ENCODE measurements around the gene SLC16A9.
"Not testable (repeated sequence)": the region's sequence is repeated elsewhere in the genome, so short reads cannot be mapped to it uniquely, and the experiment has no call there.

Gene SLC16A9, protein sequence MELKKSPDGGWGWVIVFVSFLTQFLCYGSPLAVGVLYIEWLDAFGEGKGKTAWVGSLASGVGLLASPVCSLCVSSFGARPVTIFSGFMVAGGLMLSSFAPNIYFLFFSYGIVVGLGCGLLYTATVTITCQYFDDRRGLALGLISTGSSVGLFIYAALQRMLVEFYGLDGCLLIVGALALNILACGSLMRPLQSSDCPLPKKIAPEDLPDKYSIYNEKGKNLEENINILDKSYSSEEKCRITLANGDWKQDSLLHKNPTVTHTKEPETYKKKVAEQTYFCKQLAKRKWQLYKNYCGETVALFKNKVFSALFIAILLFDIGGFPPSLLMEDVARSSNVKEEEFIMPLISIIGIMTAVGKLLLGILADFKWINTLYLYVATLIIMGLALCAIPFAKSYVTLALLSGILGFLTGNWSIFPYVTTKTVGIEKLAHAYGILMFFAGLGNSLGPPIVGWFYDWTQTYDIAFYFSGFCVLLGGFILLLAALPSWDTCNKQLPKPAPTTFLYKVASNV

DNA sequence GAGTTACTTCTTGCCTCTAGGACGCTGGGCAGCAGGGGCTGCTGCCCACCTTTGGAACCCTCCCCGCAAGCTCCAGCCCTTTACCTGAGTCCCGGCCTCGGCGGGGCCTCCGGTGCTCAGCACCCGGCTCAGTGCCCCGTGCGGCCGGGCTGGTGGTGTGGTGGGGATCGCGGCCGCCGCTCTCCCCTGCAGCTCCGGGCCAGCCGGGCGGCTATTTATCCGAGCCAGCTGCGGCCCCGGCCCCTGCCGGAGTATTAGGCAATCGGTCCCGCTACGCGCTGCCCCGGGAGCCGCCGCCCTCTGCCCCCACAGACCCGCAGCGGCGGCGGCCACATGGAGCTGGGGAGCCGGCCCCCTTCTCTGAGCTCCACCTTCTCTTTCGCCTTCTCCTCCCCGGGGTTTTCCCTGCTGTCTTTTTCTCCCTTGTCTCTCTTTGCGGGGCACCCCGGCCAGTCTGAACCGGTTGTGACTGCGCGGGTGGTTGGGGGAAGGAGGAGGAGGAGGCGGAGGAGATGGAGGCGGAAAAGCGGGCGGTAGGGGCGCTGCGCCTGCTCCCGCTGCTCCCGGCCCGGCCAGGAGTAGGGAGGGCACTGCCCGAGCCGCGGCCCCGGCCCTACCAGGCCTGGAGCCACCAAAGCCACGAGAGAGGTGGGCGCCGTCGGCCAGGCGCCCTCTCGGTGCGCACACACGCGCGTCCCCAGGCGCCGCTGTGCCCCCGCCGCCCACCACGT, at the start of gene SLC16A9:
SLC16A9 (minus strand) TSS at position 456 of the 731 bp plus-strand sequence. CDS start 25,559 bp downstream, outside the sequence.
- DNase-seq = no peak

DNA sequence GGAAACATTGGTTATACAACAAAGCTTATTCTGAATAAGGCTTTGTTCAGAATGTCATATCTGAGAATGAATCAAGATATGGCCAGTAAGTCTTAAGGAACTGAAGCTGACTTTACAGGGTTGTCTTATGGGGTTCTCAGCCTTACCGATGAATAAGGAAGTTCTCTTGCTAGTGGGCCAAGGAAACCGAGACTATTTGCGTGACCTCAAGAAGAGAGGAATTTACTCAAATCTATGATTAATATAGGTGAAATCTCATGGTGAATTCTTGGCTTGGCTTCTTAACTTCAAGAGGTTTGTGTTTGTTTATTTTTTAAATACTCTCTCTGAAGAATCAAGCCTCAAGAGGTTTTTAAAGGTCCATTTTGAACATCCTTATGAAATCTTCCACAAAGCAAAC, 48.3 kb upstream of the SLC16A9 start:
- DNase-seq = no peak

DNA sequence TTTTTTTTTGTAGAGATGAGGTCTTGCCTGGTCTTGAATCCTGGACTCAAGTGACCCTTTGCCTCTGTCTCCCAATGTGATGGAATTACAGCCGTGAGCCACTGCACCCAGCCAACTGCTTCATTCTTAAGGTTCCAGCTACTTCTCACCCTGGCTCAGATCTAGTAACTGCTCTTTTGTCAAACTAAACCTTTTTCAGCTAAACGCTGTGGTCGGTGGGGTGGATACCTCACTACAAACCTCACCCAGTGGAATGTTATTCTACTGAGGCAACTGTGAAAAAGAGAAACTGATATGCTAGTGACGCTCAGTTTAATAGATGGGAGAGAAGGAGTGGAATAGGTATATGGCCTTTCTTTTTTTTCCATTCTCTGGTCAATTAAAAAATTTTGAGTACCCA, 45.3 kb upstream of the SLC16A9 start:
- no peak for DNase-seq

DNA sequence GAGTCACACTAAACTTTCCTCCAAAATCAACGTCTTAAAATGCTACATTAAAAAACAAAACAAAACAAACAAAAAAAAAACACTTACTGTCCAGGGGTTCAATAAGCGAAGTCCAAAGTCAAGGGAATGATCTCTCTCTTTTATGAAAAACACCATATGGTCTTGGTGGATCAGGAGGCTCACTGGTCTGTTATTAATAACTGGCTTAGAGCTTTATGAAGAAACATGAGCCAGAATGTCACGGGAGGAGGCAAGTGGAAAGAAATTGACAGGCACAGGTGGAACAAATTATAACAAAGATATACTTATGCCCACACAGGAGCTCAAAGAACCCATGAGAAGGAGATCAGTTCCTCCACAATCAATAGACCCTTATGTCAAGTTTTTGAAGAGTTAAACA, 43.6 kb upstream of the SLC16A9 start, which contains the start of gene MRLN:
MRLN (minus strand) TSS at position 189 of the 400 bp plus-strand sequence.
- DNase-seq = no peak

DNA sequence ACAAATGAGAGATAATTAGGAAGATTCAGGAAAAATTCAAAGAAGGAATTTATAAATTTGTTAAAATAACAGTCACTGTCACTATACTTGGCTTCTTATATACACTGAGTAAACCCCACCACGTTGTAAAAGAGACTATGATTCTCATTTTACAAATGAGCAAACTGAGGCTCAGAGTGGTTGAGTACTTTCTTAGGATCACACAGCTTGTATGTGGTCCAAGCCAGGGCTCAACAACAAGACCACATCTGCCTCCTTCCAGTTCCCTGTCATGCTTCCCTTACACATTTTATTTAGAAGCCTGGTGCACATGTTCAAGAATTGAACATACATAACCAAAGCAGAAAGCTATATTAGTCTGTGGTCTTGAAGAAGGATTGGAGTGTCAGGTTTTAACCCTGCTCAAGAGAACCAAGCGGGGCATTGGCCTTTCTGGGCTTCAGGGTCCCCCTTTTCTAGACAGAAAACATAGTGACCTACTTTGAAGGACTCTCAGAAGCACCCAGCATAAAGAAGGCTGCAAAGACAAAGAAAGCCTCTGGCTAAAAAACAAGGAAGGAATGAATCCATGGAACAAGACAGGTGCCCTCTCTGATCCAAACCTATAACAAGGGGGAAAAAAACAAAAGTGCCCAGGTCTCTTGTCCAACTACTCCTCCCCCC, 42.8 kb upstream of the SLC16A9 start:
- DNase-seq = no peak

DNA sequence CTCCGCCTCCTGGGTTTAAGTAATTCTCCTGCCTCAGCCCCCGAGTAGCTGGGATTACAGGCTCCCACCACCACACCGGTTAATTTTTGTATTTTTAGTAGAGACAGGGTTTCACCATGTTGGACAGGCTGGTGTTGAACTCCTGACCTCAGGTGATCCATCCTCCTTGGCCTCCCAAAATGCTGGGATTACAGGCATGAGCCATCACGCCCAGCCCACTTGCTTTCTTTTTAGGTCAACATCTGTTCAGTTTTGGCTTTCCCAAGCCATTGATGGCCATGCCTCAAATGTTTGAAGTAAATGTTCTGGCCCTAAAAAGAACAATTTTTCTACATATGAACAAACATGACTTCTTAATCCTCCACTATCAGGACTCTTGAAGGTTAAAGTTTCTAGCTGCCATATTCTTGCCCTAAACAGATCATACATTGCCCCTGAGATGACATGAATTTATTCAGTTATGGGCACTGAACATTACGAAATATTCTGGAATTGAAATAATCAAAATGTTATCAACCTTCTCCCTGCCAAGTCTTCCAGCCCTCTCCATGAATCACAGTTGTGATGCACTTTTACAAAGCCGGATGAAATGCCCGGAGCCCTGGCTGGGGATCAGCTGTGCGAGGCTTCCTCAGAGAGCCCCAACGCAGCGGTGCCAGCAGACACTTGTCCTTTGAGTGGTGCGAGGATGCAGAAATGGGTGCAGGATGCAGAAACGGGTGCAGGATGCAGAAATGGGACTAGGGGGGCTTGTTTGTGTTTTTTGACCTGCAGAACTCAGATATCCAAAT, 40.7 kb upstream of the SLC16A9 start:
- no peak for DNase-seq

DNA sequence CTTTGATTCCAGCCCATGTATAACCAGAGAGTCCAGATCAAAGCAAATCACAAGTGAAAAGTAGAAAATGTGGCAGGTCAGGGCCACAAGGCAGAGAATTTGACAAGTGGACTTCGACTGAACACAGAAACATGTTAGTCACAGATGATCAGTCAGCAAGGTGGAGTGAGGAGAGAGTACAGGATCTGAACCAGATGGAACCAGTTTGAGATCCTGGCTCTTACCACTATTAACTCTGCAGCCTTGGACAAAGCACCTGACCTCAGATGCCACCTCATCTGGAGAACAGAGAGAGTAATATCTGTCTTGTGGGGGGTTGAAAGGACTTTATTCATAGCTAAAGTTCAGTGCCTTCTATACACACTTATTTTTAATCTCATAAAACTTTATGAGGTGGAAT, 39.2 kb upstream of the SLC16A9 start:
- DNase-seq = no peak

DNA sequence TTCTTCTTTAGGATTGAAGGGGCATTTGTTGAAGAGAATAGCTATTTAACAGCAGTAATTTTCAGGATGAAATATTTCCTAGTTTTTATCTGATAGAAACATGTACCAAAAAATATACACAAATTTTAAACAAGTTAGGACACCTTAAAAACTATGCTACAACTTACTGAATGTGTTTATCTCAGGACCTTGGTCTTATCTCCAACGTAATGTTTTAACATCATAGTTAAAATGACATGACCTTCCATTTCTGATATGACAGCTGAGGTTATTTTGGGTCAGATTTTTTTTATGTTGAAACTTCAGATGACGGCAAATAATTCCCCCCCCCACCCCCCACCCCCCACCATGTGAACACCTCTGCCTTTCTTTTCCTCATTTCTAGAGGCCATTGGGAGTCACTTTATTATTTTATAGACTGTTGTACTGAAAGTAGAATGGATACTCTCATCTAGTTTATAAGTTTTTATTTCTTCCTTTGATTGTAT, 35.6 kb upstream of the SLC16A9 start:
- DNase-seq = no peak

DNA sequence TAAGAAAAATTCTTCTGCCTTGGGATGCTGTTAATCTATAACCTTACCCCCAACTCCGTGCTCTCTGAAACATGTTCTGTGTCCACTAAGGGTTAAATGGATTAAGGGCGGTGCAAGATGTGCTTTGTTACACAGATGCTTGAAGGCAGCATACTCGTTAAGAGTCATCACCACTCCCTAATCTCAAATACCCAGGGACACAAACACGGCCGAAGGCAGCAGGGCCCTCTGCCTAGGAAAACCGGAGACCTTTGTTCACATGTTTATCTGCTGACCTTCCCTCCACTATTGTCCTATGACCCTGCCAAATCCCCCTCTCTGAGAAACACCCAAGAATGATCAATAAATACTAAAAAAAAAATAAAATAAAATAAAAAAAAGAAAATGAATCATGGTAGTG, 35.1 kb upstream of the SLC16A9 start:
- DNase-seq = not testable (repeated sequence)

DNA sequence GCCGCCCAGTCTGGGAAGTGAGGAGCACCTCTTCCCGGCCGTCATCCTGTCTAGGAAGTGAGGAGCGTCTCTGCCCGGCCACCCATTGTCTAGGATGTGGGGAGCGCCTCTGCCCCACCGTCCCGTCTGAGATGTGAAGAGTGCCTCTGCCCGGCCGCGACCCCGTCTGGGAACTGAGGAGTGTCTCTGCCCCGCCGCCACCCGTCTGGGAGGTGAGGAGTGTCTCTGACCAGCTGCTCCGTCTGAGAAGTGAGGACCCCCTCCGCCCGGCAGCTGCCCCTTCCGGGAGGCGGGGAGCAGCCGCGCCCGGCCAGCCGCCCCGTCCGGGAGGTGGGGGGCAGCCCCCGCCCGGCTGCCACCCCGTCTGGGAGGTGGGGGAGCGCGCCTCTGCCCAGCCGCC, 34.5 kb upstream of the SLC16A9 start:
- DNase-seq = not testable (repeated sequence)

DNA sequence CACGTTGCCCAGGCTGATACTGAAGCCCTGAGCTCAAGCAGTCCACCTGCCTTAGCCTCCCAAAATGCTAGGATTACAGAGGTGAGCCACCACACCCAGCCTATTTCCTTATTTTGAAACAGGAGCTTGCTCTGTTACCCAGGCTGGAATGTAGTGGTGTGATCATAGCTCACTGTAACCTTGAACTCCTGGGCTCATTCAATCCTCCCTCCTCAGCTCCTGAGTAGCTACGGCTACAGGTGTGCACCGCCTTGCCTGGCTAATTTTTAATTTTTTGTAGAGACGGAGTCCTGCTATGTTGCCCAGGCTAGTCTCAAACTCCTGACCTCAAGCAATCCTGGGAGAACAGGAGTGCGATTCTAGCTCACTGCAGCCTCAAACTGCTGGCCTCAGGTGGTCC, 31.9 kb upstream of the SLC16A9 start:
- no peak for DNase-seq

DNA sequence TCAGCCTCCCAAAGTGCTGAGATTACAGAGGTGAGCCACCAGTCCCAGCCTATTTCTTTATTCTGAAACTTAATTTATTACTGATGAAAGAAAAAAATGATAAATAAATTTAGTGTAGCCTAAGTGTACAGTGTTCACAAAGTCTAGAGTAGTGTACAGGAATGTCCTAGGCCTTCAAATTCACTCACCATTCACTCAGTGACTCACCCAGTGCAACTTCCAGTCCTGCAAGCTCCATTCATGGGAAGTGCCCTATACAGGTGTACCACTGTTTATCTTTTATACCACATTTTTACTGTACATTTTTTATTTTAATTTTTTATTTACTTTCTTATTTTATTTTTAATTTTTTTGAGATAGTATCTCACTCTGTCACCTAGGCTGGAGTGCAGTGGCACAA, 31.4 kb upstream of the SLC16A9 start:
- DNase-seq = no peak

DNA sequence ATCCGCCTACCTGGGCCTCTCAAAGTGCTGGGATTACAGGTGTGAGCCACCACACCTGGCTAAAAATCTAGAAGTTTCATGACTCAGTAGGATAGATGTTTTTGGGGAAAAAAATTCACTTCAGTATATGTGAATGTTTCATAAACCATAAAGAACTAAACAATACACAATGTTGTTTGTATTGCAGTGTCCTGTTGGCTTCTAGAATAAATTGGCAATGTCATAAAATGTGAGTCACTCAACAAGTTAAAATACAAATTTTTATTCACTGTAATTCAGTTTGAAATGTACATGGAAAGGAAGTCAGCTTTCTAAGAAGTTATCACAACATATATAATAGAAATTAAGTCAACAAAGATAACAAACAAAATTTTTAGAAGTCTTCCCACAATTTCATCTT, 27.1 kb upstream of the SLC16A9 start:
- no peak for DNase-seq

DNA sequence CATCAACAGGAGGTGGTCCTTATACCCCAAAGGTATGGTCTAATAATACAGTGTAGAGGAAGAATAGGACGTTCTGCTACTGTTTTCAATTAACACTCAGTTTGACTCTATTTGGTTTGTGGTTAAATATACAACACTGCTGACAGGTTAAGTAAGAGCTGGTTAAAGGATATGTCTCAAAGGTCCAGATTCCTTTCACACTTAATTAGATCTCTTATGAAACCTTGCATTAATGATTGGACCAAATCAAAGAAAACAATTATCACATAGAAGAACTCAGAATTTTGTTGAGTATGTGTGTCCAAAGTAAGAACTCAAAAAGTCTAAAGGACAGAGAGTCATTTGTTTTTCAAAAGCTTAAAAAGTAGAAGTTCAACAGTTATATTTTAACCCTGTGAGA, 25.6 kb upstream of the SLC16A9 start:
- no peak for DNase-seq

DNA sequence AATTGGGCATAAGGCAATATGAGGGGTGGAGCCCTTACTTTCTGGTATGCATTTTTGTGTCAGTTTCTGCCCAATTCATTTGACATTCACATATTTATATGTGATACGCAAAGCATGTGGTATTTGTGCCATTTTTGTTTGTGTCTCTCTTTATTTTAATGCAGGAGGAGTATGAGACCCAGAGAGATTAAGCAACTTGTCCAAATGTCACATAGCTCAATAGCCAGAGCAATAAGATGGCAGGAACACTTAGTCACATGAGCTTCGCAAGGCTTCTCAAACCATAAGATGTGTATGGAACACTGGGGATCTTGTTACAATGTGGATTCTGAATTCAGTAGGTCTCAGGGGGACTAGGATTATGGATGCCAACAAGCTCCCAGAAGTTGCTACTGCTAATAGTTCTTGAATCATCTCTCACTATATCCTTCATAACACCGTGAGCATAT, 24.4 kb upstream of the SLC16A9 start:
- DNase-seq = no peak

DNA sequence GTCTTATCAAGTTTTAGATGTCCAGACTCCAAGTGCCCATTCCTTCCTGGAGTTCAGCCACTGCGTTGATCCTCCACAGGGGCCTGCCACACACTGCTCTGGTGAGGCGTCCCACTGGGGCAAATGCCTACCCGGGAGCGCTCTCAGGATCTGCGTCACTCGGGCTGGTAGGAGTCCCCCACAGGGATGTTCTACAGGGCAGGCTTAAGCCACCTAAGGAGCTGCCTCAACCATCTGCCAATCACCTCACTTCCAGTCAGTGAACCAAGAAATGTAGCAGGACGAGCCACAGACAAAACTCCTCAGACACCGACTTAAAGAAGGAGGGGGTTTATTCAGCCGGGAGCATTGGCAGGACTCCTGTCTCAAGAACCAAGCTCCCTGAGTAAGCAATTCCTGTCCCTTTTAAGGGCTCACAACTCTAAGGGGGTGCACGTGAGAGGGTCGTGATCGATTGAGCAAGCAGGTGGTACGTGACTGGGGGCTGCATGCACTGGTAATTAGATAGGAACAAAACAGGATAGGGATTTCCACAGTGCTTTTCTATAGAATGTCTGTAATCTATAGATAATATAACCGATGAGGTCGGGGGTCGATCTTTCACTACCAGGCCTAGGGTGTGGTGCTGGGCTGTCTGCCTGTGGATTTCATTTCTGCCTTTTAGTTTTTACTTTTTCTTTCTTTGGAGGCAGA, 23.8 kb upstream of the SLC16A9 start:
- DNase-seq = not testable (repeated sequence)

DNA sequence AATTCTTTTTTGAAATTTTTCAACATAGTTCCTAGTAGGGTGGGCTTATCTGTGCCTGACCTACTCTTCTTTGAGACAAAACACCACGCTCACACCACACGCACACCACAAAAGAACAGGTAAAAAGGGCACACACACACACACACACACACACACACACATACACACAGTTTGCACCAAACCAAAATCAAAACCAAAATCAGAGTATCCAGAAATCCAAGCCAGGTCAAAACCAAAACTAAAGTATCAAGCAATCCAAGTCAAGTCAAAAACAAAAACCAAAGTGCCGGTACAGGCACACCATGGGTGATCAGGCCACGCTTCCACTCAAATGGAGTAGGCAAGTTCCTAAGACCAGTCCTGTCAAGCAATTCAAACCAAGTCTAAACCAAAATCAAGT, 23.2 kb upstream of the SLC16A9 start:
- not testable (repeated sequence) for DNase-seq

DNA sequence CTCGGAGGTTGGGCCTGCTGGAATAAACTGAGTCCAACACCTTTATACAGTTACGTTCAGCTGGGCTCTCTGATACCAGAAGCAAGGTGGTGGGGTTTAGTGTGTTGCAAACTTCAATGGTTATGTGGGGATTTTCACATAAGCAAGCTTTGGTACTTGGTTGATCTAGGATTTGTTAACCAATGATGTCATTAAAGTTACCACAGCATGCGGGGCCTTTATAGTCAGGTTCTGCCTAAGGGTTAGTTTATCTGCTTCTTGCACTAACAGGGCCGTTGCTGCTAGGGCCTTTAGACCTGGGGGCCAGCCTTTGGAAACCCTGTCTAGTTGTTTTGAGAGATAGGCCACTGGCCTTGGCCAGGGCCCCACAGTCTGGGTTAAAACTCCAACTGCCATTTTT, 19.5 kb upstream of the SLC16A9 start:
- not testable (repeated sequence) for DNase-seq

DNA sequence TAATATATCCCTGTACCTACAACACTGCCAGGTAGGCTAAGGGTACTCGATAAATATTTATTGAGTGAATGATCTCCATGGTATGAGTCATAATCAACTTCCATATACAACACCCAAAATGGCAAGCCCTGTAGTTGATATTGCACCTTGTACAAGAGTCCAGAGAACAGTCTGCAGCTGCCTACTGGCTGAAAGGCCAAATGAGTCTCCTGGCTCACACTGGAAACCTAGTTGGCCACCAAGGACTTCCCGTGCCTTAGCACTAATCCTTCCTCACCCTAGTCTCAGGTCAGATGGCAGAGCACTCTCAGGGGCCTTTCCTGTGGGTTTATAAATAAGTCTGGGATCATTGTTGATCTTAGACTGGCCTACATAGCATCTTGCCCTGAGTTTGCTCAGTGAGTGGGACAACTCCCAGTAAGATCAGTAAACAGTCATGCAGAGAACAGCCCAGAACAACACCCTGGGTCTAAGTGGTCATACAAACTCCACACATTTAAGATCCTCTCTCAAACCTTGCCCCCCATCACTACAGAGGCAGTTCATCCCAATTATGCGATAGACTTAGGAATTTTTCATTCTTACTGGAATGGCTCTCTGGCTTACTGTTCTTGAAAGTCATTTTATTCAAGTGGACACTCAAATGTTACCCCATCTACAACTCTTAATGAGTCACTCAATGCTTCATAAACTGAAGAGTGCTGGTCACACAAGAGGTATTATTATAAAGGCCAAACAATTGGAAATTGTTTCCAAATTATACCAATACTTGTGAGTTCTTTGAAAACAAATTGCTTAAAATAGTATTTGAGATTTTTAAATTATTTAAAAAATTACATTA, 14.7 kb upstream of the SLC16A9 start:
- DNase-seq = no peak

DNA sequence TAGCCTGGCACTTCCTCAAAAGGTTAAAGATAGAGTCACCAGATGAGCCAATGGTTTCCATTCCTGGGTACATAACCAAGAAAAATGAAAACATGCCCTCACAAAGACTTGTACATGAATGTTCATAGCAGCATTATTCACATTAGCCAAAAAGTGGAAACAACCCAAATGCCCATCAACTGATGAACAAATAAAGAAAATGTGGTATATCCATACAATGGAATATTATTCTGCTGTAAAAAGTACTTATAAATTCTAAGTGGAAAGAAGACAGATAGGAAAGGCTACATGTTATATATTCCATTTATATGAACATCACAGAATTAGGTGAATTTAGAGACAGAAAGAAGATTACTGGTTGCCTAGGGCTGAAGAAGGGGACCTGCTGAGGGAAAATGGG, 10.7 kb upstream of the SLC16A9 start:
- DNase-seq = no peak

DNA sequence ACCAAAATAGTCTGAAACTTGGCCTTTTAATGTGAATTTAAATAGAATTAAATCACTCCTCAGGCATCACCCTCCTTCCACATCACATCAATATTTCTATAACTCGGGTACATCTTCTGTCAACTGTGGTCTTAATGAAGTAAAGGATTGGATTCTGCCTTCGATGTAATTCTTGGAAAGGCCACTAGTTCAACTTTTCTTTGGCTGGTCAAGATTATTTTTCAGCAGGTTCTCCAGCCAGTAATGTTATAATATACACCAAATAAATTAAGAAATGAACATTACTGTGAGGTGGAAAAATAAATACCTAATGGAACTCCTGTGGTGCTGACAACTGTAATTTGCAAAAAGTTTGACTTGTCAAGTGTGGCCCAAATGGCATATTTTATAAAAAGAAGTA, 9.7 kb upstream of the SLC16A9 start:
- DNase-seq = no peak
